HG03175 (cell line): ENCODE measurements around the gene HMGA1.

Source experiments
- ATAC-seq: cut with Tn5 transposase; IDR thresholded peaks from one replicate; pipeline ENCODE4 v1.9.1; 2021; ENCODE audit warnings: mild to moderate bottlenecking, moderate library complexity; ENCODE audit not compliant: unreplicated experiment

Gene HMGA1, protein sequence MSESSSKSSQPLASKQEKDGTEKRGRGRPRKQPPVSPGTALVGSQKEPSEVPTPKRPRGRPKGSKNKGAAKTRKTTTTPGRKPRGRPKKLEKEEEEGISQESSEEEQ

DNA sequence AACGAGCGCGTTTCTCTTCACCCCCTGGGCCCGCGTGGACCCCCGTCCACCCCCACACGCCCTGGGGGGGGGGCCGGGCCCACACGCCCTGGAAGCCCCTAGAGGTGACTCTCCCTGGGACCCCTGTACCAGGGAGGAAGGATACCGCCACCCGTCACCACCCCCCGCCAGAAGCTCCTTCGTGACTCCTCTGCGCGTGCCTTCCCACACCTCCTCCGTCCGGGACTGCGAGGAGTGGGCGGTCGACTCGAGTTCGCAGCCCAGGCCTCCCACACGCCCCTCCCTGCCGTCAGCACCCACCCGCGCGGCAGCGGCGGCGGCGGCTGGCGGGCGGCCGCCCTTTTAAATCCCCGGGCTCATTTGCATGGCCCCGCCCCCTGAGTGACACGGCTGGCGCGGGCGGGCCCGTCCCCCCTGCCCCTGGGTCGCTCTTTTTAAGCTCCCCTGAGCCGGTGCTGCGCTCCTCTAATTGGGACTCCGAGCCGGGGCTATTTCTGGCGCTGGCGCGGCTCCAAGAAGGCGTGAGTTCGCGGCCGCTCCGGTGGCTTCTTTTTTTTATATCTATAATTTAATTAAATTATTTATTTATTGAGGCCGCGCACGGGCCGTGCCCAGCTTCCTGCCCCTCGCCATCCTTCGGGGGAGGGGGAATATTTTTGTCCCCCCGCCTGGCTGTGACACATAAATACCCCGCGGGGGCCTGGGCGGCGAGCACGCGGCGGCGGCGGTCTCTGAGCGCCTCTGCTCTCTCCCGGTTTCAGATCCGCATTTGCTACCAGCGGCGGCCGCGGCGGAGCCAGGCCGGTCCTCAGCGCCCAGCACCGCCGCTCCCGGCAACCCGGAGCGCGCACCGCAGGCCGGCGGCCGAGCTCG lies at the start of gene HMGA1:
HMGA1 (plus strand) TSS at position 431 of the 873 bp plus-strand sequence. CDS start 3,908 bp downstream, outside the sequence.
- ATAC-seq, result peak; percentile 67

DNA sequence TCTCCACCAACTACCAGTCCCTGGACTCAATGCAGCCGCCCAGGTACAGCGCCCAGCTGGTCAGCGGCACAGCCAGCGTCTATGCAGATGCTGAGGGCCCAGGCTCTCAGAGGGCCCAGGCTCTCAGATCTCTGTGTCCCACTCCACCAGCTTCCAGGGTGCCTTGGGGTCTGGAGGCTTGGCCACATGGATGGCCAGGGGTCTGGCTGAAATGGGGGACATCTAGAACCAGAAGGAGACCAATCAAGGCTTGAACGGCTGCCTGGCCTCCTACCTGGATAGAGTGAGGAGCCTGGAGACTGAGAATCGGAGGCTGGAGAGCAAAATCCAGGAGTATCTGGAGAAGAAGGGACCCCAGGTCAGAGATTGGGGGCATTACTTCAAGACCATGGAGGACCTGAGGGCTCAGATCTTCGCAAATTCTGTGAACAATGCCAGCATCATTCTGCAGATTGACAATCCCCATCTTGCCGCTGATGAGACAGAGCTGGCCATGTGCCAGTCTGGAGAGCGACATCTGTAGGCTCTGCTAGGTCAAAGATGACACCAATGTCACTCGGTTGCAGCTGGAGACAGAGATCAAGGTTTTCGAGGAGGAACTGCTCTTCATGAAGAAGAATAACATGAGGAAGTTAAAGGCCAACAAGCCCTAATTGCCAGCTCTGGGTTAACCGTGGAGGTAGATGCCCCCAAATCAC lies 46.7 kb upstream of the HMGA1 start:
- no peak for ATAC-seq

DNA sequence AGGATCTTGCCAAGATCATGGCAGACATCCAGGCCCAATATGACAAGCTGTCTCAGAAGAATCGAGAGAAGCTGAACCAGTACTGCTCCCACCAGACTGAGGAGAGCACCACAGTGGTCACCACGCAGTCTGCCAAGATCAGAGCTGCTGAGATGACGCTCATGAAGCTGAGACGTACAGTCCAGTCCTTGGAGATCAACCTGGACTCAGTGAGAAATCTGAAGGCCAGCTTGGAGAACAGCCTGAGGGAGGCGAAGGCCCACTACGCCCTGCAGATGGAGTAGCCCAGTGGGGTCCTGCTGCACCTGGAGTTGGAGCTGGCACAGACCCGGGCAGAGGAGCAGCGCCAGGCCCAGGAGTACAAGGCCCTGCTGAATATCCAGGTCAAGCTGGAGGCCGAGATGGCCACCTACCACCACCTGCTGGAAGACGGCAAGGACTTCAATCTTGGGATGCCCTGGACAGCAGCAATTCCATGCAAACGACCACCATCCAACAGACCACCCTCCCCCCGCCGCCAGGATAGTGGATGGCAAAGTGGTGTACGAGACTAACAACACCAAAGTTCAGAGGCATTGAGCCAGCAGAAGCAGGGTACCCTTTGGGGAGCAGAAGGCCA lies 46.1 kb upstream of the HMGA1 start:
- ATAC-seq, result no peak

DNA sequence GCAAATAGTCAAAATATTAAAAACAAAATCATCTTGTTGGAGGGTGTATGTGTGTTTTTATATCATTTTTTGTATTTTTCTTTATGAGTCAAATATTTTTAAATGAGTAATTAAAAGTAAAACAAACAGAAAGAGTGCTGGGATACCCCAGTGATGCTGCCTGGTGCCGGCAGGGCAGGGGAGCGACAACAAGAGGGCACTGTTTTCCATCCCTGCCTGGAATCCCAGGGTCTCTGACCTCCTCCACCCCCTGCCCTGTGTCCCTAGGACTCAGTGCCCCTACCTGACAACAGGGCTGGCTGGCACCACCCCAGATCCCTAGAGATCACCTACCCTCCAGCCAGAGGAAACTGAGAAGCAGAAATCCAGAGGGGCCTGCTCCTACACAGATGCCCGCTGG lies 41.9 kb upstream of the HMGA1 start:
- no peak for ATAC-seq

DNA sequence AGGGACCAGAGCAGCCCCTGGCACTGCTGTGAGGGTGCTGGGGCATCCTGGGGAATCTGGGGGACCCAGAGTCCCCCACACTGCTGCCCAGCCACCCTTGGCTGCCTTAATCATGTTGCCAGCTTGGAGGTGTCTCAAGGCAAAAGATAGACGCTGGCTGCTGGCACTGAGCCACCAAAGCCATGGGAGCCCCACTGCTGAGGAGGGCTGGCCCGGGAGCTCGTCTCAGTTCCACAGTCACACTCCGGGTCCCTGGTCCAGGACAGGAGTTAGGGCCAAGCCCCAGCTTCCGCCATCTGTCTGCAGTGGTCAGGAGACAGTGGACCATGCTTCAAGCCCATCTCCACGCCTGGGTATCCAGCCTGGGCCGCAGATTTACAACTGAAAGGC lies 41.0 kb upstream of the HMGA1 start:
- no peak for ATAC-seq

DNA sequence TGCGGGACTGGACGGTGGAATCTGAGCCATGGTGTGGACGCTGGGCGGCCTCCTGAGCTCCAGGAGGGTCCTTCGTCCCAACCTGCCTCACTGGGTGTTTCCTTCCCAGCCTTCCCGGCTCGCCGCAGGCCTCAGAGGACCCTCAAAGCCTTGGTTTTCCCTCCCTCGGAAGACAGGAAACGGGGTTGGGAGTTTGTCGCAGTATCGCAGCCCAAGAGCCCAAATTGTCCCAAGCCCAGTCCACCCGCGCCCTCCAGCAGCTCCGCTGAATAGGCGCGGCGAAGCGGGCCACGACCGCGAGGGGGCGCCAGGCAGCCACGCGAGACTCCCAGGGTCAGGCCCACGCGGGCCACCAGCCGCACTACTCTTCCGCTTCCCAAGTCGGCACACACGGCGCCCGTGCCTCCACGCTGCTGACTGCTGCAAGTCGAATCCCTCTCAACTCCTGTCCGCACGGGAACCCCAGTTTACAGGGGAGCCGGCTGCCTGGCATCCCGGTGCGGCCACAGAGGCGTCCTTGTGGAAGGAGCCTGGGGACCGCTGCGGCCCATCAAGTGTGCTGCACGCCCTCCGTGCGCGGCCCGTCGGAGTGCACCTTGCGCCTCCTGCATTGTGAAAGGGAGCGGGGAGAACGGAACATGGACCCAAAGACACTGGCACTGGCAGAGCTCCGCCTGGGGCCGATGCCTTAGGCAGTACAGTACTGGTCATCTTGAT lies 40.4 kb upstream of the HMGA1 start:
- no peak for ATAC-seq

DNA sequence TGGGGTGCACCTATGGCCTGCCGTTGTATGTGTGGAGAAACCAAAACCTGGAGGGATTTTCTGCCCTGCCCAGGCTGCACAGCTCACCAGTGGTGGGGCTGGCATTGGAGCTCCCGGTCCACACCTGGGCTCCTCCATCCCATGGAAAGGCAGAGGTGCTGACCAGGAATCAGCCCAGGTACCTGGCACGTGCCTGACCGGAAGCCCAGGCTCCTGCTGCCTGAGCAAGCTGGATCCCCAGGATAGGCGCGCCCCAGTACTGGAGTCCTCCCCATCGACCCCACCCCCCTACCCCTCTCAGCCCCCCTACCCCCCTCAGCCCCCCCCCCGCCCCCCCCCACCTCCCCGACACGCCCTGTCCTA lies 39.9 kb upstream of the HMGA1 start:
- ATAC-seq, result no peak

DNA sequence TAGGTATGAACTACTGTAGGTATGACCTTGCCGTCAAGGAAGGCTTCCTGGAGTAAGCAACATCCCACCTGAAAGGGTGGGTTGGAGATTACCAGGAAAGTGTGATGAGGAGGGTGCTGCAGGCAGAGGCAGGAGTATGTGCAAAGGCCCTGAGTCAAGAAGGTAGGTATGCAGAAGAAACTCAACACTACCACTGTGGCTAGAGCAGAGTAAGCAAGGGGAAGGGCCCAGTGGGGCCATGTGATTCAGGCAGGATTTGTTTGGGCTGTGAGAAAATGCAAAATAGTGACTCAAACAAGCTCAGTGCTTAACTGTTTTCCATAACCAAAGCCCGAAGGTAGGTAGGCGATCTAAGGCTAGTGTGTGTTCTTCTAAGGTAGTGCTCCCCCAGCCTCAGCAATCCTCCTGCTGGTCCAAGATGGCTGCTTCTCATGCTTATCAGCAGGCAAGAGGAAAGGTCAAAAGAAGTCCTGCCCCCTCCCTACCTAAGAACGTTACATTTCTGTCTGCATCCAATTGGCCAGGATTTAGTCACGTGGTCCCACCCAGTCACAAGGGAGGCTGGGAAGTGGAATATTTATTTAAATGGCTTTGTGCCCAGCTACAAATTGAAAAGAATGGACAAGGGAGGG lies 36.2 kb upstream of the HMGA1 start:
- ATAC-seq, result no peak

DNA sequence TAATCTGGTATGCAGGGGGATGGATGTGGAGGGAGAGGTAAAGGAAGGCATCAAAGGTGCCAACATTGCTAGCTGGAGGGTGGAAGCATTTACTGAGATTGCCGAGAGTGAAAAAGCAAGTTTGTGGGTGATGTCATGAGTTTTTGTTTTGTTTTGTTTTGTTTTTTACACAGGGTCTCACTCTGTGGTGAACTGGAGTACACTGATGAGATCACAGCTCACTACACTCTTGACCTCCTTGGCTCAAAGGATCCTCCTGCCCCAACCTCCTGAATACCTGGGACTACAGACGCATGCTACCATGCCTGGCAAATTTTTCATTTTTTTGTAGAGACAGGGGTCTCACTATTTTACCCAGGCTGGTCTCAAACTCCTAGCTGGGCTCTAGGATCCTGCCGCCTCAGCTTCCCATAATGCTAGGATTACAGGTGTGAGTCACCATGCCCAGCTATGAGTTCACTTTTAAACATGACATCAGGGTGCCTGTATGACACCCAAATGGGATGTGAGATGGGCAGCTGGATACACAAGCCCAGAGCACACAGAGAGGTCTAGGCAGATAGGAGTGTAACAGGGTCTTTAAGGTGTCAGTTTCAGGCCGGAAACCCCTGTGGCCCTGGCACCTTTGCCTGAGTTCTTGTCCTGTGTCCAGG lies 35.1 kb upstream of the HMGA1 start:
- ATAC-seq, result no peak

DNA sequence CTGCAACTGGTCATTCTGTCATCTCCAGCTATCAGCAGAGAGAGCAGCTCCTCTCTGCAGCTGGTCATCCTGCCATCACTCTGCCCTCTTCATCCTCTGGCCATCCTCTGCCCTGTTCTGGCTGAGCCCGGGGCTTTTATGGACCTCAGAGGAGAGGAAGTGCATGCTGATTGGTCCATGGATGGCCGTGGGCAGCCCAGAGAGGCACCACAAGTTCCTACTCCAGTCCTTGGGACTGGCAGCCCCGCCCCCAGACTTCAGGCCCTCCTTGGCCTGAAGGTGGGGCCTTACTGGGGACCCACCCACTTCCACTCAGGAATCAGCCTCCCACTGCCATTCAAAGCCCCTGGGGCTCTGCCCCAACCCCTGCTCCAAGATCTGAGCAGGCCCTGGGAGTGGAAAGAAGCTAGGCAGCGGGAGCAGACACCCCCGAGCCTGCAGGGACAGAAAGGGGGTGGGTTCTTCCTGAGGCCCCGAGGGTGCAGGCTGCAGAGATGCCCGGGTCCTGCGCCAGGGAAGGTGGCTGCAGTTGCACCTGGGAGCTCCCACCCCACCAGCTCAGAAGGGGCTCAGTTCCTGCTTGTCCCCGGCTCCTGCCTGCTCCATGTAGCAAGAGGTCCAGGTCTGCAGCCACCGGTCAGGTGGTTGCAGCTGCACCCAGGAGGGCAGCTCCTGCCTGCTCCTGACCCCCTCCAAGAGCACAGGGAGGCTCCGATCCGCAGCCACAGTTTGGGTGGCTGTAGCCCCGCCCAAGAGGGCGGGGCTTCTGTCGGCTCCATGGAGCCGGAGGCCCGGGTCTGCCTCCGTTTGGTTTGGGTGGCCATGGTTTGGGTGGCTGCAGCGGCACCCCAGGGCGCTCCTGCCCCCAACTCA lies 34.1 kb upstream of the HMGA1 start:
- no peak for ATAC-seq

DNA sequence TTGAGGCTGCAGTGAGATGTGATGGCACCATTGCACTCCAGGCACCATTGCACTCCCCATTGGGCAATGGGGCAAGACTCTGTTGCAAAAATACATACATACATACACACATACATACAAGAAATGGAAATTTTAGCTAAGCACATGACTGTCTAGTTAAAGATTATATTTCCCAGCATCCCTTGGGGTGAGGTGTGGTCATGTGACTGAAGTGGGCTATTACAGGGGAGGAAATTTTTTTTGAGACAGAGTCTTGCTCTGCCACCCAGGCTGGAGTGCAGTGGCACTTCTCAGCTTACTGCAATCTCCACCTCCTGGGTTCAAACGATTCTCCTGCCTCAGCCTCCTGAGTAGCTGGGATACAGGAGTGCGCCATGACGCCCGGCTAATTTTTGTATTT lies 32.0 kb upstream of the HMGA1 start:
- ATAC-seq, result no peak

DNA sequence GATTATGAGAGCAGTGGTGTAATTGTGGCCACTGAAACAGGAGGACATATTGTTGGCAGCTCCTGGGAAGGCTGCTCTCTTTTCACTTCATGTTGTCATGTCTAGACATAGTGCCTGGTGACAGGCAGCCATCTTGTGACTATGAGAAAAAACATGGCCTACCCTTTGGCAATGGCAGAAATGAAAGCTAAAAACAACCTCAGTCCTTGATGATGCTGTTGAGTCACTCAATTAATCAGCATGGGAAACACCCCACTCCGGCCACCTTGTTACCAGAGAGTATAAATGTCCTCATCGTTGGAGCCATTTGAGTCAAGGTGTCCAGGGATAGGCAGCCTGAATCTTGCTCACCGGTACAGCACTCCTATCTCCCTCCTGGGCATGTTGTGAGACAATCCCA lies 31.2 kb upstream of the HMGA1 start:
- no peak for ATAC-seq

DNA sequence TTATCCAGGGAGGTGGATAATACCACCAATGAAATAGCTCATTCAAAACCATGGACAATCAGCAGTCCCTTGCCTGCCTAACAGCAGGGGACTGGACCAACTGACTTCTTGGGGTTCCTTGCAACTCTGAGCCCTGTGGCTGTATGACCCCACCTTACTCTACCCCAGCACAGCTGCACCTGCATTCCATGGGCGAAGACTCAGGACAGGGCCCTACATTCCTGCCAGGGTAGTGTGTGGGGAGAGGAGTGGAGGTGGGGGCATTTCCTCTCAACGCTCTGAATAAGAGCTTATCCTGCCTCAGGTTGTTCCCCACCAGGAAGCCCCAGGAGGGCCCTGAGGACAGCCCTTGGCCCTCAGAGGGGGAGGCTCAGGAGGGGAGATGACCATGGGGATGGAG lies 30.8 kb upstream of the HMGA1 start:
- no peak for ATAC-seq

DNA sequence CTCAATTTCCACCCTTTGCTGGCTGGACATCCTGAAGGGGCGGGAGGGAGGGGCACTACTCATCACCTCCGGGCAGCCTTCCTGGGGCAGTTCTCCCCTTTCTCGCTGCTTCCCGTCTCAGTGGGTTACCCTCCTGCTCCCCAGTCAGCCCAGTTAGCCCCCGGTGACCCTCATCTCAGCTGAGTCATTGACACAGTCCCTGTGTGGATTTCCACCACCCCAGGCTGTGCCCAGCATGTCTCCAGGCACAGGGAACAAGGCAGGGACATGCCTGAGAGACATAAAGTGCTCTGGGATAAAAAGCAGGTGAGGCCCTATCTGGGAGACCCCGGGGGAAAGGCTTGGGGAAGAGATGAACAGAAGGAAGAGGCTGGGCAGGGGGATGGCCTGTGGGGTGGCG lies 29.9 kb upstream of the HMGA1 start:
- ATAC-seq, result no peak

DNA sequence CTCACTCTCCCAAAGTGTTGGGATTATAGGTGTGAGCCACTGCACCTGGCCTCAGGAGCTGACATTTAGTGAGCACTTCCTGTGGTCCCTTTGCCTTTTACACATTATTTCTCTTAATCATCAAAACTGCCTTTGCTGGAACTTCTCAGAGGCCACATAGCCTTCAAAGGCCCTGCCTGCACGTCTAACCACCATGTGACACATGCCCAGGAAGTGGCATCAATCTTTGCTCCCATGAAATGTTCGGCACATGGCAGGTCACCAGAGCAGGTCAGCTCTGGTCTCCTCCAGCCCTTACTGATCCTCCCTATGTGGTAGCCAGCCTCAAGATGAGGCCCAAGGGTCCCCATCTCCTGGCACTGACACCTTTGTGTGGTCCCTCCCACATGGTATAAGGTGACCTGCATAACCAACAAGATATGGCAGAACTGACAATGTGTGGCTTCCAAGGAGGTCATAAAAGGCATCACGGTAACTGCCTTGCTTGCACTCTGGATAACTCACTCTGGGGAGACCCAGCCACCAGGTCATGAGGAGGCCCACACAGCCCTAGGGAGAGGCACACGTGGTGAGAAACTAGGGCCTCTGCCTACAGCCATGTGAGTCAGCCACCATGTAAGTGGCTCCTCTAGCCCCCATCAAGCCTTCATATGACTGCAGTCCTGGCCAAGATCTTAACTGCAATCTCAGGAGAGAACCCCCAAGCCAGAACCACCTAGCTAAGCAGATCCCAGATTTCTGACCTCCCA lies 28.8 kb upstream of the HMGA1 start:
- no peak for ATAC-seq

DNA sequence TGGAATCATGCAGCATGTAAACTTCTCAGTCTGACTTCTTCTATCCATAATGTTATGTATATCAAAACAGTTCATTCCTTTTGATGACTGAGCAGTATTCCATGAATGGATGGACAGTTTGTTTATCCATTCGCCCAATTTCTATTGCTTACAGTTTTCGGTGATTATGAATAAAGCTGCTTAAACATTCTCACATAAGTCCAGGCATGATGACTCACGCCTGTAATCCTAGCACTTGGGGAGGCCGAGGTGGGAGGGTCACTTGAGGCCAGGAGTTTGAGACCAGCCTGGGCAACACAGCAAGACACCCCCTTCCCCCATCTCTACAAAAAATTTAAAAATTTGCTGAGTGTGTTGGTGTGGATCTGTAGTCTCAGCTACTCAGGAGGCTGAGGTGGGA lies 22.9 kb upstream of the HMGA1 start:
- no peak for ATAC-seq

DNA sequence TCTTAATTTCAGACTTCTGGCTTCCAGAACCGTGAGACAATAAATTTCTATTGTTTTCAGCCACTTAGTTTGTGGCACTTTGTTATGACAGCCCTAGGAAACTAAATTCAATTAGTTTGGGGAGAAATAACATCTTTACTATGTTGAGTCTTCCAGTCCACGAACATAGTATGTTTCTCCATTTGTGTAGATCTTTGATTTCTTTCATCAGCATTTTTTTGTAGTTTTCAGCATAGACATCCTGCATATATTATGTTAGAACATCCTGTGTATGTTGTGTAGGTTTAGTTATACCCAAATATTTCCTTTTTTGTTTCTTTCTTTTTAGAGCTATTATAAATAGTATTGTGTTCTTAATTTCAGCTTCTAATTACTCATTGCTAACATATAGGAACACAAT lies 18.0 kb upstream of the HMGA1 start:
- ATAC-seq, result no peak

DNA sequence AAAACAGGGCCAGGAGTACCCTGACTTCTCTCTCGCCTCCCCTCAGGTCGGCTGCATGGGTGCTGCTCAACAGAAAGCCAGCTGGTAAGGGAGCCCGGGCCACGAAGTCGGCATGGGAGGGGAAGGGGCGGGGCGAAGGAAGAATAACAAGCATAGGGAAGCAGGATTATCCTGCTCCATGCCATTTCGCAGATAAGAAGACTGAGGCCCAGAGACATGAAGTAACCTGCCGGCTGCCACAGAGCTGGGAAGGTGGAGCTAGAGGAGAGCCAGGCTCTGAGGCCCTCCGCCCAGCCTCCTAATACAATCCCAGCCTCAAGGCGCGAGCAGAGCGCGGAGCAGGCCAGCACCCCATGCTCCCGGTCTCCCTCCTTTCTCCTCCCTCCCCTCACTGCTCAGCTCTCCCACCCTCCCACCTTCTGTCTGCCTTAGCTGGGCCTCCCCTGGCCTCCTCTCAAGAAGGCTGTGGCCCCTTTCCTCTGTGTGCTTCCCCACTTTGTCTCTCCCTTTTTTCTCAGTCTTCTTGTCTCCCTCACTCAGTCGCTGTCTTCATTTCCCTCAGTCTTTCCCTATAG lies 13.2 kb upstream of the HMGA1 start:
- peak; percentile 17 for ATAC-seq
